ENCODE results near the gene KCNC4.

Gene KCNC4

DNA sequence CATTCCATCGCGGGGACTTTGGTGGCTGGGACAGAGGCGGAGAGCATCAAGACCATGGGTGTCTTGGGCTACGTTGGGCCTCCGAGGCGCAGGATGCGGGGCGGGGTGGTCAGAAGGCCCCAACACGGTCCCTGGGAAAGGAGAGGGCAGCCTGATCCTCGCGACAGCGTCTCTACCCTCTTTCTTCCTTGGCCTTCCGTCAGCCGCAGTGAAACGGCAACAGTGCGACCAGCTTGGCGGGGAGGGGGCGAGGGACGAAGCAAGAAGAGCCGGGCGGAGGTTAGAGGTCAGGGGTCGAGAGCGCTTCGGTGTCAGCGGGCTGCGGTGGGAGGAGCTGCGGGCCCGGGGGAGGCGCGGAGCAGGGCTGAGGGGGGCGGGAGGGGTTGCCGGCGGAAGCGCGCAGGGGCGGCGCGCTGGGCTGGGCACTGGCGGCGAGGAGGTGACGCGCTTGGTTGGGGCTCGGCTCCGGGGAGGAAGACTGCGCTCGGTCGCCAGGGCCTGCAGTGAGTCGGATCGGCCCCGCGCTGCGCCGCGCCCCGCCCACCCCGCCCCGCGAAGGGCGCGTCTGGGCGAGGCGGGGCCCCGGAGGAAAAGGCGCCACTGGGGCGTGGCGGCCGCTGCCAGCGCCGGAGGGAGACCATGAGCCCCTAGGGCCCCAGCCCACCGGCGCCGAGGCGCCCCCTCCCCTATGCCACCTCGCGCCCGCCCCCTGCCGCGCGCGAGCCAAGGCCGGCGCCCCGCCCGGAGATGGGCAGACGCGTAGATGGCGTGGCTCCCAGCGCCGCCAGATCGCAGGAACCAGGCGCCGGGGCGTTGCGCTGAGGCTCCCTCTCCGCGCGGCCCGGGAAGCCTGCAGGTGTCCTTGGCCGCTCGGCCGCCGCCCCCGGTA, at the start of gene KCNC4:
Gene KCNC4, plus strand, starts transcription at position 600 of the 889 bp plus-strand sequence. CDS start 1,186 bp downstream, outside the sequence.
- in situ Hi-C loops (cut with HindIII; ENCODE audit: low sequenced_read_pairs), result loop anchor here (10.0 kb wide), 1 partner anchor 95 kb away; no protein-coding TSS in a partner anchor

DNA sequence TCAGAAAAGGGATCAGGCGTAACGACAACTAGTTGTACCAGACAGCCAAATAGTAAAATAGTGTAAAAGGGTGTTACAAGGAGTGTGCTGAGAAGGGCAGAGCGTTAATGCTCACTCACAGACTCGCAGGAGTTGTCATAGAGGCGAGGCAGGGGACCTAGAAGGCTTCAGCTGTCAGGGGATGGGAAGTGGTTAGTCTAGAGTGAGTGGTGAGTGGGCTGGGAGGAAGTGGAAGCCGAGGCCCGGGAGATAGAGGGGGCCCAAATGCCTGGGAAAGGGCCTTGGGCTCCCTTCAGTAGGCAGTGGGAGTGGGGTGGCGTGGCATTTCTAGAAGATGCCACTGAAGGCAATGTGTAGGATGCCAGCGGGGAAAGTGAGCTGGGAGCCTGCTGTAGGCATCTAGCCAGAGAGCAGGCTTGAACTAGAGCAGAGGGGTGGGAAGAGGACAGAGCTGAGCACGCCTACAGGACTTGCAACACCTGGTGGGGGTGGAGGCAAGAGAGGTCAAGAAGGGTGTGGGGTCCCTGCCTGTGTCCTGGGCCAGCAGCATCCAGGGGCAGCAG, 49.5 kb upstream of the KCNC4 start:
- in situ Hi-C loops (cut with HindIII; ENCODE audit: low sequenced_read_pairs), result loop anchor here (5.0 kb wide), 1 partner anchor 87 kb away; no protein-coding TSS in a partner anchor

DNA sequence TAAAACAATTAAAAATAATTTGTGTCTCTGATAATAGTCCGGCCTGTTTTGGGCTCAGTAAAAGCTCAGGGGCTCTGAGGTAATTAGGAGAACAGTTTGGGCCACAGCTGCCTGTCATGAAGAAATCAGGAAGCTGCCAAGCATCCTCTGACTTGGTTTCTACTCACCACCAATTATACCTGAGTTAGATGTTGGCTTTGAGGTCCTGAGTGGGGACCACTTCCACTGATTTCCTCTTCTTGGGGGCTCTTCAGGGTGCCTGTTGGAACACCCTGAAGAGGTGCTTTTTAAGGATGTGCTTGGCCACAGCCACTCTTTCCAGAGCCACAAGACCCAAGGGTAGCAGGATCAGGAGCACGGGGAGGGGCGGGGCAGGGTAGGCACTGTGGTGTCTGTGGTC, 48.9 kb upstream of the KCNC4 start:
- in situ Hi-C loops (cut with HindIII; ENCODE audit: low sequenced_read_pairs), result loop anchor here (5.0 kb wide), 1 partner anchor 86 kb away; no protein-coding TSS in a partner anchor

DNA sequence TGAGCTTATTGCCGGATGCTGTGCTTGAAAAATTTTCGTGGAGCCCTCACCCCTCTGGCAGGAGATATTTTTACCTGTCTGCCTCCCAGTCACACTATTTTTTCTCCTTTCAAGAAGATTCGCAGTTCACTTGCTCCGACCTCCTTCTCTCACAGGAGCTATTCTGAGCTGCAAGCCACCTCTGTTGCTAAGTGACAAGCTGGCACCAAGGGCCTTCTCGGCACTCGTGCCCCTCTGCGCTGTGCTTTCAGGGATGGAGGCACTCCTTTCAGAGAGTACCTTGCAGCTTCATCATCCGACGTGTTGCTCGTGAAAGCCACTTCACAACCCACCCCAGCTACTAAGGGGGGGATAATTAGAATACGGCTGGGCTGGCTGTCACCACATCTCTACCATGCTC, 48.3 kb upstream of the KCNC4 start:
- in situ Hi-C loops (cut with HindIII; ENCODE audit: low sequenced_read_pairs), result loop anchor here (5.0 kb wide), 1 partner anchor 85 kb away; no protein-coding TSS in a partner anchor

GRCh38 chr1:110163591-110163990, 46.5 kb upstream of the KCNC4 start:
- in situ Hi-C loops (cut with HindIII; ENCODE audit: low sequenced_read_pairs), result loop anchor here (5.0 kb wide), 1 partner anchor 84 kb away; no protein-coding TSS in a partner anchor

GRCh38 chr1:110164725-110165350, 45.3 kb upstream of the KCNC4 start:
- in situ Hi-C loops (cut with HindIII; ENCODE audit: low sequenced_read_pairs), result loop anchor here (5.0 kb wide), 1 partner anchor 82 kb away; no protein-coding TSS in a partner anchor

DNA sequence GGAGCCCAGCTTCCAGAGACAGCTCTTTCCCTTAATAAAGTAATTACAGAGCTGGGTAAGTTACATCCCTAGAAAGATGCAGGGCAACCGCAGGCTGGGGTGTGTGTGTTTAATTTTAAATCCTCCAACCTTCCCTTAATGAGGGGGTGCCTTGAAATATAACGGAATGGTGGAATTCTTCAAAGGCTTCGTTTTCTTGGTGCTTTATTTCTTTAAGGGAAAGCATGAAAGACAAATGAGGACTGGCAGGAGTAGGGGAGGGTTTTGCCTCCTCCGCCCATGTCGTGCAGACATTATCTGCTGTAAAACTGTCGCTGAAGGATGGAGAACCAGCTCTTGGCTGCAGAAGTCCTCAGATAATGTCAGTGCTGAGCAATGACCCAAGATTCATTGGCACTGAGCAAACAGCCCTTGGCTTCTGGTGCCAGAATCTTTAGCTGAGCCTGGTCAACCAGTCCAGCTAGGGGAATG, 44.3 kb upstream of the KCNC4 start:
- in situ Hi-C loops (cut with HindIII; ENCODE audit: low sequenced_read_pairs), result no loop called here

DNA sequence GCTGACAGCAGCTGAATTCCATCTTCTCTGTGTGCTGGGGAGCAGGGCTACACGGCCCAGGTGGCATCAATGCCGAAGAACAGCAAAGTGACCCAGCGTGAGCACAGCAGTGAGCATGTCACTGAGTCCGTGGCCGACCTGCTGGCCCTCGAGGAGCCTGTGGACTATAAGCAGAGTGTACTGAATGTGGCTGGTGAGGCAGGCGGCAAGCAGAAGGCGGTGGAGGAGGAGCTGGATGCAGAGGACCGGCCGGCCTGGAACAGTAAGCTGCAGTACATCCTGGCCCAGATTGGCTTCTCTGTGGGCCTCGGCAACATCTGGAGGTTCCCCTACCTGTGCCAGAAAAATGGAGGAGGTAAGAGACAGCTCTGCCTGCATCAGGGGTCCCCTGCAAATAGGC, 43.3 kb upstream of the KCNC4 start:
- in situ Hi-C loops (cut with HindIII; ENCODE audit: low sequenced_read_pairs), result no loop called here

GRCh38 chr1:110170766-110171733, 39.1 kb upstream of the KCNC4 start:
- in situ Hi-C loops (cut with HindIII; ENCODE audit: low sequenced_read_pairs), result no loop called here

GRCh38 chr1:110172001-110172400, 38.1 kb upstream of the KCNC4 start:
- in situ Hi-C loops (cut with HindIII; ENCODE audit: low sequenced_read_pairs), result no loop called here

GRCh38 chr1:110173466-110174105, 36.5 kb upstream of the KCNC4 start:
- in situ Hi-C loops (cut with HindIII; ENCODE audit: low sequenced_read_pairs), result no loop called here

DNA sequence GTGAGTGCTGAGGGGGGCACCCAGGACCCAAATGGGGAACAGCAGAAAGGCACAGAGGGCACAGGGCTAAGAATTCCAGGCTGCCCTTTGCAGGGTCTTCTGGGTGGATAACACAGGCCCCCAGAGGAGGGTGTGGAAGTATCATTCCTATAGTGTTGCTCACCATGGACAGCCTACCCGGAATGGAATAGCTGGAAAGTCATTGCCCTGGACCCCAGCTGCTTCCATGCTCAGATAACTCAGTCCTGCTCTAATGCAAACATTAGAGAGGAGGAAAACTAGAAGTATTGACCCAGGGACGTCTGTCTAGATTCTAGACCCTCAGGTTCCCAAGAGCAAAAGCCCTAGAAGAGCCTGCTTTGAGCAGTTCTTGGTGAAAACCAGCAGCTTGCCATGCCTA, 35.2 kb upstream of the KCNC4 start:
- in situ Hi-C loops (cut with HindIII; ENCODE audit: low sequenced_read_pairs), result no loop called here

DNA sequence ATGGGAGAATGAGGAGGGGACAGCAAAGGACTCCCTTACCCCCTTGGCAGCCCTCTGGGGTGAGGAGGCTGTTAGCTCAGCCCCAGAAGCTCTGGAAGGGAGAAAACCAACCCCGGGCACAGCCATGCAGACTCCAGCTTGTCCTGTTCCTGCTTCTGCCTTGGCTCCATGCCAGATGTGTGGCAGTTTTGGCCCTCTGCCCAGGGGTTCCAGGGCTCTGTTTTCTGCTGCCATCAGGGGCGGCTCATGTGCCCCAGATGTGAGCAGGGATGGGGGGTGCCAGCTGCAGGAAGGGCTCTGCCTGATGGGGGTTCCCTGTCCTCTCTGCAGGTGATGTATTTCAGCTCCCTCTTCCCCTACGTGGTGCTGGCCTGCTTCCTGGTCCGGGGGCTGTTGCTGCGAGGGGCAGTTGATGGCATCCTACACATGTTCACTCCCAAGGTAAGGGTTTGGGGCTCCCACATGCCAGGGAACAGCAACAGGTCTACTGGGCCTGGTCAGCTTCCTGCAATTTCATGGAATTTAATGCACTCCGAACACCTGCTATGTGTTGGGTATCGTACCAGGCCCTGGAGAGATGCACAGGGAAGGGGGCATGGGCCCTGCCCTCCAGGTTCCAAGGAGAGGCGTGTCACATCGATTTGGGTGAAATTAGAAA, 33.7 kb upstream of the KCNC4 start:
- in situ Hi-C loops (cut with HindIII; ENCODE audit: low sequenced_read_pairs), result no loop called here

GRCh38 chr1:110177775-110178174, 32.3 kb upstream of the KCNC4 start:
- in situ Hi-C loops (cut with HindIII; ENCODE audit: low sequenced_read_pairs), result no loop called here

- in situ Hi-C loops (cut with HindIII; ENCODE audit: low sequenced_read_pairs), result no loop called here
Observed at GRCh38 chr1:110183642-110184167, 26.4 kb upstream of the KCNC4 start.

- in situ Hi-C loops (cut with HindIII; ENCODE audit: low sequenced_read_pairs), result no loop called here
Observed at GRCh38 chr1:110184446-110184845, 25.7 kb upstream of the KCNC4 start.

DNA sequence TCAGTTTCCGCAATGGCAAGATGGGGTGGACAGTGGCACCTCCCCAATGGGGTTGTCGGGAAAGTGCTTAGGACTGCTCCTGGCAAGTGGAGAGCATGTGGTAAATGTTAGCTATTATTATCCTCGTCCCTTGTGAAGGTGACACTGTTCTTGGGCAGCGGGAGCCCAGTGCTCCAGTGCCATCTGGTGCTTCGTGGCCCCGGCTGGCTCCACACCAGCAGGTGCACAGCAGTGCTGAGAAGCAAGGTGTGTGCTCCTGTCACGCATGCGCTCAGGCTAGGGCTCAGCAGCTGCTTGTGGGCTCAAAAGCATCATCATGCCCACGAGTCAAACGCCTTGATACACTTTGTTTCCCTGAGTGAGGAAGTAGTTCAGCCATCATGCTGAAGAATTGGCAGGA, 24.9 kb upstream of the KCNC4 start:
- in situ Hi-C loops (cut with HindIII; ENCODE audit: low sequenced_read_pairs), result no loop called here

- in situ Hi-C loops (cut with HindIII; ENCODE audit: low sequenced_read_pairs), result no loop called here
Observed at GRCh38 chr1:110186558-110186957, 23.6 kb upstream of the KCNC4 start.

Measured in endothelial cell of hepatic sinusoid (primary cell).